SK-N-SH (cell line): Measurements from ENCODE around the gene SEC16B. TPM values are rescaled to one million over a fixed set of nuclear protein-coding genes. Genes with fewer than 3 reads are reported as not detected.

Source experiments
- CTCF ChIA-PET: fragments of 300-600, 350-600 bp; formaldehyde crosslinking; extraction: SDS; loops from one replicate; lab custom pipeline; 2021; lab: Yijun Ruan, JAX
- POLR2A ChIA-PET: fragments of 350-600 bp; sonication (Branson Sonifier 250); formaldehyde crosslinking; extraction: SDS; loops from one replicate; lab custom pipeline; 2020; ENCODE audit warnings: antibody characterized with exemption, inconsistent platforms; lab: Yijun Ruan, JAX
- DNase-seq: peaks from one replicate; pipeline ENCODE4 v3.0.0; 2012
- H2AFZ ChIP-seq: fragments of 200-600 bp; sonication (generic); 2 replicates; pipeline ENCODE4 v1.8.1; 2016; ENCODE audit warnings: antibody characterized with exemption, mild to moderate bottlenecking, low read depth
- H3F3A ChIP-seq: fragments of 200-600 bp; sonication (generic); replicated peaks from 2 replicates; pipeline ENCODE3; 2016; ENCODE audit warnings: antibody characterized with exemption, mild to moderate bottlenecking; ENCODE audit not compliant: insufficient read depth
- H3K27ac ChIP-seq, 2 experiments: fragments of 200-500 bp in 1 of 2; fragments of 200-600 bp in 1 of 2; sonication (Bioruptor generic) in 1 of 2; sonication (generic), shearing (Covaris generic) in 1 of 2; 2 replicates each; pipeline versions ENCODE4 v1.5.1 to v1.6.1; 2014 to 2016; ENCODE audit warnings: low read depth in 2 of 2, inconsistent platforms in 1 of 2, low read length in 1 of 2, mild to moderate bottlenecking in 1 of 2, mixed read lengths in 1 of 2
- H3K27me3 ChIP-seq: fragments of 200-600 bp; sonication (generic), shearing (Covaris generic); 2 replicates; pipeline ENCODE4 v1.6.1; 2016; ENCODE audit warnings: mixed run types; ENCODE audit not compliant: insufficient read depth
- H3K36me3 ChIP-seq, 2 experiments: fragments of 200-500 bp in 1 of 2; fragments of 200-600 bp in 1 of 2; sonication (Bioruptor generic) in 1 of 2; sonication (generic) in 1 of 2; replicated peaks in 1 of 2; 2 replicates each; pipeline versions ENCODE3 to v1.5.1; 2014 to 2016; ENCODE audit warnings: low read length in 1 of 2, mild to moderate bottlenecking in 1 of 2; ENCODE audit not compliant: insufficient read depth in 2 of 2, control insufficient read depth in 1 of 2
- H3K4me1 ChIP-seq, 2 experiments: fragments of 200-500 bp in 1 of 2; fragments of 200-600 bp in 1 of 2; sonication (Bioruptor generic) in 1 of 2; sonication (generic), shearing (Covaris generic) in 1 of 2; 2 replicates each; pipeline versions ENCODE4 v1.5.1 to v1.6.1; 2014 to 2016; ENCODE audit warnings: low read depth in 1 of 2, low read length in 1 of 2, mixed run types in 1 of 2; ENCODE audit not compliant: insufficient read depth in 2 of 2, control insufficient read depth in 1 of 2
- H3K4me2 ChIP-seq: fragments of 200-600 bp; sonication (generic), shearing (Covaris generic); 2 replicates; pipeline ENCODE4 v1.6.1; 2017; ENCODE audit warnings: mixed run types
- H3K4me3 ChIP-seq, 2 experiments: fragments of 200-500 bp in 1 of 2; fragments of 200-600 bp in 1 of 2; sonication (Bioruptor generic) in 1 of 2; sonication (generic), shearing (Covaris generic) in 1 of 2; 2 replicates each; pipeline versions ENCODE4 v1.5.1 to v1.8.1; 2014 to 2016; ENCODE audit warnings: low read depth in 2 of 2, inconsistent platforms in 1 of 2, low read length in 1 of 2, mild to moderate bottlenecking in 1 of 2, mixed read lengths in 1 of 2, moderate library complexity in 1 of 2
- H3K79me2 ChIP-seq: fragments of 200-600 bp; sonication (generic); 2 replicates; pipeline ENCODE4 v1.8.1; 2017; ENCODE audit warnings: mild to moderate bottlenecking; ENCODE audit not compliant: insufficient read depth
- H3K9ac ChIP-seq: fragments of 200-600 bp; sonication (generic); 2 replicates; pipeline ENCODE4 v1.6.1; 2017; ENCODE audit warnings: mixed run types
- H3K9me2 ChIP-seq: fragments of 200-600 bp; sonication (generic); 2 replicates; pipeline ENCODE4 v1.6.1; 2017; ENCODE audit warnings: mixed run types
- H3K9me3 ChIP-seq: fragments of 200-600 bp; sonication (generic); 2 replicates; pipeline ENCODE4 v1.6.1; 2017; ENCODE audit warnings: mixed run types, mild to moderate bottlenecking, moderate library complexity
- H4K20me1 ChIP-seq: fragments of 200-600 bp; sonication (generic); 2 replicates; pipeline ENCODE4 v1.6.1; 2017; ENCODE audit warnings: mild to moderate bottlenecking, mixed run types; ENCODE audit not compliant: insufficient read depth
- ELF1 ChIP-seq: IDR thresholded peaks from 2 replicates; pipeline ENCODE4 v1.4.0; 2012
- EZH2phosphoT487 ChIP-seq: fragments of 200-600 bp; sonication (generic); IDR thresholded peaks from 2 replicates; pipeline ENCODE4 v1.6.1; 2017; ENCODE audit warnings: low read depth, mixed run types, mild to moderate bottlenecking, antibody characterized with exemption, moderate library complexity, borderline replicate concordance
- FOSL2 ChIP-seq: IDR thresholded peaks from 2 replicates; pipeline ENCODE4 v1.4.0; 2012; ENCODE audit warnings: low read depth, mild to moderate bottlenecking, moderate library complexity, borderline replicate concordance
- FOXJ3 ChIP-seq: sonication (generic); formaldehyde crosslinking; IDR thresholded peaks from 2 replicates; pipeline ENCODE4 v1.5.1; 2020; ENCODE audit warnings: mild to moderate bottlenecking, missing genetic modification reagents
- FOXM1 ChIP-seq: IDR thresholded peaks from 2 replicates; pipeline ENCODE4 v1.4.0; 2012; ENCODE audit warnings: low read depth, mild to moderate bottlenecking
- GATA2 ChIP-seq: sonication (generic); formaldehyde crosslinking; IDR thresholded peaks from 2 replicates; pipeline ENCODE4 v1.5.0; 2020; ENCODE audit warnings: mild to moderate bottlenecking, missing genetic modification reagents
- JUND ChIP-seq: IDR thresholded peaks from 2 replicates; pipeline ENCODE4 v1.4.0; 2012
- MXI1 ChIP-seq: IDR thresholded peaks from 2 replicates; pipeline ENCODE4 v1.6.1; 2012; ENCODE audit warnings: mild to moderate bottlenecking, low read depth, low read length, improper control_type of control experiment
- NFIC ChIP-seq: IDR thresholded peaks from 2 replicates; pipeline ENCODE4 v1.4.0; 2012; ENCODE audit warnings: borderline replicate concordance
- POLR2AphosphoS5 ChIP-seq: IDR thresholded peaks from 2 replicates; pipeline ENCODE4 v1.6.1; 2012; ENCODE audit warnings: low read depth, low read length
- RAD21 ChIP-seq: IDR thresholded peaks from 2 replicates; pipeline ENCODE4 v1.6.1; 2012; ENCODE audit warnings: mild to moderate bottlenecking, low read length
- RCOR1 ChIP-seq: fragments of 150-350 bp; IDR thresholded peaks from 2 replicates; pipeline ENCODE4 v1.6.1; 2017; ENCODE audit warnings: antibody characterized with exemption, low read length
- RFX5 ChIP-seq: IDR thresholded peaks from 2 replicates; pipeline ENCODE4 v1.6.1; 2012; ENCODE audit warnings: mild to moderate bottlenecking, improper control_type of control experiment, low read length
- RXRA ChIP-seq: IDR thresholded peaks from 2 replicates; pipeline ENCODE4 v1.4.0; 2012; ENCODE audit warnings: low read depth, mild to moderate bottlenecking, borderline replicate concordance
- SIN3A ChIP-seq: IDR thresholded peaks from 2 replicates; pipeline ENCODE4 v1.6.1; 2012; ENCODE audit warnings: low read depth, mild to moderate bottlenecking, low read length, moderate library complexity, borderline replicate concordance
- SMC3 ChIP-seq: IDR thresholded peaks from 2 replicates; pipeline ENCODE4 v1.6.1; 2012; ENCODE audit warnings: low read depth, low read length, improper control_type of control experiment
- TEAD4 ChIP-seq: IDR thresholded peaks from 2 replicates; pipeline ENCODE4 v1.4.0; 2012; ENCODE audit warnings: mild to moderate bottlenecking, borderline replicate concordance; ENCODE audit not compliant: insufficient read depth
- USF2 ChIP-seq: fragments of 150-350 bp; IDR thresholded peaks from 2 replicates; pipeline ENCODE4 v1.6.1; 2017; ENCODE audit warnings: antibody characterized with exemption, low read length, low read depth, borderline replicate concordance
- WGBS: methylation state at CpG from one replicate; pipeline ENCODE4 v1.1.6; 2017; ENCODE audit warnings: low lambda C conversion rate; 5-methylcytosine and 5-hydroxymethylcytosine counted together
- polyA plus RNA-seq, 3 experiments: library from polyadenylated mRNA; depleted of rRNA; stranded (reverse); fragments of >200 nt; gene quantifications; 2 replicates each; pipeline ENCODE4 v1.2.3, GENCODE V29; 2012
- TF ChIP-seq, protein P1 (sequence below): IDR thresholded peaks from 2 replicates; pipeline ENCODE4 v1.4.0; 2012; ENCODE audit warnings: low read depth
- TF ChIP-seq, protein P2 (sequence below): IDR thresholded peaks from 2 replicates; pipeline ENCODE4 v1.4.0; 2012; ENCODE audit warnings: low read depth, borderline replicate concordance
- TF ChIP-seq, protein P3 (sequence below): IDR thresholded peaks from 2 replicates; pipeline ENCODE4; 2012

Gene SEC16B
- polyA plus RNA-seq, 1 of the 3 experiments (the other 2 are of a cell fraction): 0.31 TPM

DNA sequence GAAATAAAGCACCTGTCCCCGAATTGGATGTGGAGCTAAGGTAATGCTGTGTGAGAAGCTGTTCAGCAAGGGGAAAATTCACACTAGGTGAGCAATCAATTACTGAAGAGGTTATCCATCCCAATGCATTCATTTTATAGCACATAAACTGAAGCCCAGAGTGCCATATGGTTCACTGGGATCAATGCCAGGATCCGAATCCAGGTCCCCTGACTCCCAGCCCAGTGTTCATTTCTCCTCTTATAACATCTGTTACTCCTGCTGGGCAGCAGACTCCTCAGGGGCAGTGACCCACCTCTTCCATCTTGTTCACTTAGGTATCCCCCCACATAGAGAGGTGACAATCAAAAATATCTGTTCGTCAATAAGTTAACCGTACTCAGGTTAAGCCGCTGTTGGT is 13.2 kb upstream of the SEC16B start:
- Histone ChIP-seq H3K4me3 (no peak overlapping the region), H3K79me2 (no peaks in the 10 kb centered on the region), H3K27me3 (no peaks in the 10 kb centered on the region), H3K9me3 (no peaks in the 10 kb centered on the region), H3K36me3 (no peaks in the 10 kb centered on the region), H2AFZ (no peak overlapping the region), H3F3A (no peaks in the 10 kb centered on the region), H3K4me1 (no peaks in the 10 kb centered on the region), H4K20me1 (no peaks in the 10 kb centered on the region), H3K9me2 (no peaks in the 10 kb centered on the region), H3K27ac (no peak overlapping the region), H3K4me2 (no peak overlapping the region), H3K9ac (no peak overlapping the region)
- no peak for DNase-seq
- WGBS: 69% methylated on average over 5 of the region's 5 CpGs
- CTCF ChIA-PET: interaction anchor here (1.3 kb wide), 1 partner anchor 9 kb away, joined by 3 read pairs; no protein-coding TSS in a partner anchor
- TF ChIP-seq RXRA (no peak), USF2 (no peak), RAD21 (no peak), SIN3A (no peak), POLR2AphosphoS5 (no peak), FOXJ3 (no peak), ELF1 (no peak), RFX5 (no peak), FOXM1 (no peak), NFIC (no peak), EZH2phosphoT487 (no peak), SMC3 (no peak)
- TF ChIP-seq, protein P1, sequence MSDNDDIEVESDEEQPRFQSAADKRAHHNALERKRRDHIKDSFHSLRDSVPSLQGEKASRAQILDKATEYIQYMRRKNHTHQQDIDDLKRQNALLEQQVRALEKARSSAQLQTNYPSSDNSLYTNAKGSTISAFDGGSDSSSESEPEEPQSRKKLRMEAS: no peak
- POLR2A ChIA-PET: no interaction called here

DNA sequence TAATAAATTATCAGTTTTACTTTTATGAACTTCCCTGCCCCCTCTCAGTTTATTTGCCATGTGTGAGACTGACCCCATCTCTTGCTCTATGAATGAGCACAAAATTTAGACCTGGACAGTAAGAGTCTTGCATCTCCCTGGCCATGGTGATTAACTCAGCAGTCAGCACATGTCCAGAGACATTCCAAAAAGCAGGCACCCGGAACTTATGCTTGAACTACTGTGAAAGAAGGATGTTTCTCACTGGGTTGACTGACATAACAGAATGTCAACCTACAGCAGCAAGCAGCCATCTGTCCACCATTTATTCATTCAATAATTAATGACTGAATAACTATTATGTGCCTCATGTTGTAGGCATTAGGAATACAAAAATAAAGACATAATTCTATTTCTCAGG is 11.3 kb upstream of the SEC16B start:
- ChIA-PET CTCF (no interaction called here), POLR2A (interaction anchor here (0.7 kb wide), 1 partner anchor 386 kb away, joined by 3 read pairs; no protein-coding TSS in a partner anchor)
- 44% methylated on average over 1 of the region's 1 CpG for WGBS

More for the DNA sequence above, 11.3 kb upstream of the SEC16B start:
- no peak overlapping the region for H3K27ac ChIP-seq
- DNase-seq: no peak
- no peak overlapping the region for H2AFZ ChIP-seq
- no peak overlapping the region for H3K9ac ChIP-seq
- H3K4me1 ChIP-seq: peaks cover 2 to 5% of the 10 kb centered on the region in 2 experiments; a peak in 2 of 4 replicates
- H3K4me3 ChIP-seq: no peak overlapping the region
- no peaks in the 10 kb centered on the region for H3K27me3 ChIP-seq
- peaks cover 2% of the 10 kb centered on the region for H3F3A ChIP-seq
- H3K9me3 ChIP-seq: no peaks in the 10 kb centered on the region
- TF ChIP-seq, protein P2, sequence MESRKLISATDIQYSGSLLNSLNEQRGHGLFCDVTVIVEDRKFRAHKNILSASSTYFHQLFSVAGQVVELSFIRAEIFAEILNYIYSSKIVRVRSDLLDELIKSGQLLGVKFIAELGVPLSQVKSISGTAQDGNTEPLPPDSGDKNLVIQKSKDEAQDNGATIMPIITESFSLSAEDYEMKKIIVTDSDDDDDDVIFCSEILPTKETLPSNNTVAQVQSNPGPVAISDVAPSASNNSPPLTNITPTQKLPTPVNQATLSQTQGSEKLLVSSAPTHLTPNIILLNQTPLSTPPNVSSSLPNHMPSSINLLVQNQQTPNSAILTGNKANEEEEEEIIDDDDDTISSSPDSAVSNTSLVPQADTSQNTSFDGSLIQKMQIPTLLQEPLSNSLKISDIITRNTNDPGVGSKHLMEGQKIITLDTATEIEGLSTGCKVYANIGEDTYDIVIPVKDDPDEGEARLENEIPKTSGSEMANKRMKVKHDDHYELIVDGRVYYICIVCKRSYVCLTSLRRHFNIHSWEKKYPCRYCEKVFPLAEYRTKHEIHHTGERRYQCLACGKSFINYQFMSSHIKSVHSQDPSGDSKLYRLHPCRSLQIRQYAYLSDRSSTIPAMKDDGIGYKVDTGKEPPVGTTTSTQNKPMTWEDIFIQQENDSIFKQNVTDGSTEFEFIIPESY: no peak
- no peak for TF ChIP-seq TEAD4
- no peak for TF ChIP-seq FOXM1
- no peak for TF ChIP-seq MXI1
- no peak for TF ChIP-seq RAD21
- TF ChIP-seq, protein P1: no peak
- no peak for TF ChIP-seq NFIC
- TF ChIP-seq RCOR1: no peak
- TF ChIP-seq GATA2 (CRISPR knock-in tag): no peak
- TF ChIP-seq, protein P3, sequence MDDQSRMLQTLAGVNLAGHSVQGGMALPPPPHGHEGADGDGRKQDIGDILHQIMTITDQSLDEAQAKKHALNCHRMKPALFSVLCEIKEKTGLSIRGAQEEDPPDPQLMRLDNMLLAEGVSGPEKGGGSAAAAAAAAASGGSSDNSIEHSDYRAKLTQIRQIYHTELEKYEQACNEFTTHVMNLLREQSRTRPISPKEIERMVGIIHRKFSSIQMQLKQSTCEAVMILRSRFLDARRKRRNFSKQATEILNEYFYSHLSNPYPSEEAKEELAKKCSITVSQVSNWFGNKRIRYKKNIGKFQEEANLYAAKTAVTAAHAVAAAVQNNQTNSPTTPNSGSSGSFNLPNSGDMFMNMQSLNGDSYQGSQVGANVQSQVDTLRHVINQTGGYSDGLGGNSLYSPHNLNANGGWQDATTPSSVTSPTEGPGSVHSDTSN: no peak
- TF ChIP-seq SIN3A: no peak
- no peak for TF ChIP-seq JUND
- TF ChIP-seq POLR2AphosphoS5: no peak
- TF ChIP-seq FOSL2: no peak
- TF ChIP-seq ELF1: no peak
- TF ChIP-seq RFX5: no peak
- H4K20me1 ChIP-seq: no peaks in the 10 kb centered on the region
- H3K36me3 ChIP-seq: no peaks in the 10 kb centered on the region
- no peaks in the 10 kb centered on the region for H3K9me2 ChIP-seq
- no peak overlapping the region for H3K4me2 ChIP-seq
- H3K79me2 ChIP-seq: no peaks in the 10 kb centered on the region
